GM19328 (cell line): Measurements from ENCODE around the gene VPS37C.

Source experiments
- ATAC-seq: cut with Tn5 transposase; IDR thresholded peaks from one replicate; pipeline ENCODE4 v1.9.1; 2021; ENCODE audit warnings: mild to moderate bottlenecking, moderate library complexity; ENCODE audit not compliant: unreplicated experiment

The VPS37C gene

DNA sequence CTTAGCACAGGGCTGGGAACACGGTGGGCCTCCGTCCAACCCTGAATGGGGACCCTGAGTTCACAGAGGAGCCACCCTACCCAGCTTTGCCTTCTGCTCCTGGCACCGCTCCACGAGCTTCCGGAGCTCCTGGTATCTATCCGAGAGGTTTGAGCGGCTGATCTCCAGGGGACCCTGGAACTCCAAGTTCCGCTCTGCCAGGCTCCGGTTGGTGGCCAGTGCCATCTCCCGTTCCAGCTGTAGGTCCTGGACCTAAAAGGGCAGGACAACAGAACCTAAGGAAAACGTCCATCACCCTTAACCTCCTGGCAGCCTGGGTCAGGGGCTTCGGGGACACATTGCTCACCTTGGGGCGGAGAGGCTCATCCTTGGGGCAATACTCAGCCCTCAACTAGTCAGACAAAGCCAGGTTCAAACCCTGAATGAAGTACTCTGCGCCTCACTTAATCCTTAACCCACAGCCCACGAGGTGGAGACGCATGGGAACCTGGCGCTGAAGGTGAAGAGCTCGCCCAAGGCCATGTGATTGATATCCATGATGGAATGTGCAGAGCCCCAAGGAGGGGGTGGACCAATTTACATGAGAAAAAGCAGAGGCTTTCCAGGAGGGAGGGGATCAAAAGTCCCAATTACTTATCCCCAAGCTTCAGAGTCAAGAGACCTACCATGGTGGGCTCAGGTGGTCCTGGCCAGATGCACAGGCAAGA is 27.1 kb downstream of the VPS37C start:
- no peak for ATAC-seq

DNA sequence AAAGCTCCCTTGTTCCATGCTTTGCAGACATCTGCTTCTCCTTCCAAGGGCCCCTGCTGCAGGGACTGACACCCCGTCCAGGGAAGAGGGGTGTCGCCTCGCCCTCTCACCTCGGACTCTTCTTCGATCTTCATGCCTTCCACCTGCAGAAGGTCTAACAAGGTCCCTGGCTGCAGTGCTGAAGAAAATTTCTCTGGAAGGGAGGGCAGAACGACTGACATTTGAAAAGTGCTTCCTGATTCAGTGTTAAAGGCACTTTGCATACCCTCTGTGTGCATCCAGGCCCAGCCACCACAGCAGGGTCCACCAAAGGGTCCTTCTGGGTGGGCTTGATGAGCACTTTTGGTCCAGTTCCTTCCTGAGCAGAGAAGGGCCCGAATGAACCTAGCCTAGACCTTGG is 28.1 kb downstream of the VPS37C start:
- no peak for ATAC-seq

DNA sequence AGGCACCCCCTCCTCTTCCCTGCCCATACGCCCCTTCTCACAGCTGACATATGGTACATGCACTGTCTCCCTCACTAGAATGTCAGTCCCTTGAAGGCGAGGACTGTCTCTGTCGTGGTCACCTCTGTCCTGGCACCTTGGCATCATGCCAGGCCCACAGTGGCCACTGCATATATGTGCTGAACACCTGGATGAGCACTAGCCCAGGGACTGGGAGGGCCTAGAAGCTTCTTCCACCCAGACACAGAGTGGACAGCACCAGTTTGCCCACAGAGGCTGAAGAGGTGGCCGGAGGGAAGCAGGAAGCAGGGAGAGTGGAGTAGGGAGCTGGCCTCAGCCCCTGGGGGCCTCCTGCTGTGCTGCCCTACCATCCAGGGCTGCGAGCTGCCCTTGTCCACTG is 28.6 kb downstream of the VPS37C start:
- no peak for ATAC-seq

DNA sequence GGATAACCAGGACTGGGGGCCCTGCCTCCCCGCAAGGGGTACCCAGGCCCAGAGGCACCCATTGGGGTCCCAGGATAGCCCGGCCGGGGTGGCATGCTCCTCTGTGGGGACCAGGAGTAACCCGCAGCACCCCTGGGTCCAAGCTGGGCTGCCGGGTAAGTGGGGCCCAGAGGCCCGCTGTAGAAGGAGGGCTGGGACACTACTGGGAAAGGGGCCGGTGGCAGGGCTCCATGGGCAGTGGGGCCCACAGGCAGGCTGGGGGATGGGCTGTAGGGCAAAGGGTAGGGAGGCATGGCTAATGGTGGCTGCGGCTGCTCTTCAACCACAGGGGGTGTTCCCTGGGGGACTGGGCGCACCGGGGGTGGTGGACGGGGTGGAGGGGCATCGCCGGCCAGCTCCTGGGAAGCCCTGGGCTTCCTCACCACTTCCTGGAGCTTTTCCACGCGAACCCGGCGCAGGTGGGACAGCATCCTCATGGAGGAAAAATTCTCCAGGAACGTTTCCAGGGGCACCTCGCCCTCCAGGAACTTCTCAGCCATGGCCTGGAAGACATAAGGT is 29.1 kb downstream of the VPS37C start:
- no peak for ATAC-seq

DNA sequence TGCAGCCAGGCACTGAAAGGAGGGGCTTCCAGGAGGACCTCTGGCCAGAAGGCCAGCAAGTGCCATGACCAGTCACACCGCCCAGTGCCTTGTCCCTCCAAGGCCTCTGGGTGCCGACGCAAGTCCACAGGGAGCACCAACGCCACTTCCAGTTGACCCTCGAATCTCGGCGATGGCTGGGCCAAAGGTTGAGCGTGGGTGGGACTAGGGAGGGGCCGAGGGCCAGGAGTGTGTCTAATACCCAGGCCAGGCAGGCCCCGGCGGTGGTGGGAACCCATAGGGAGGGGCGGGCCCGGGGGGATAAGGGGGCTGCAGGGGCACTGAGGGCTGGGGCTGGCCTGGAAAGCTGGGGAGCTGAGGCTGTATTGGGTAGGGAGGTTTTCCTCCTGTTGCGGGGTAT is 29.6 kb downstream of the VPS37C start:
- ATAC-seq: no peak

GRCh38 chr11:61131186-61131585 is 30.0 kb downstream of the VPS37C start:
- no peak for ATAC-seq

- peak; percentile 91 for ATAC-seq
Observed at GRCh38 chr11:61129639-61130523, 31.3 kb downstream of the VPS37C start.

GRCh38 chr11:61128947-61129638 is 32.1 kb downstream of the VPS37C start:
- ATAC-seq: no peak

DNA sequence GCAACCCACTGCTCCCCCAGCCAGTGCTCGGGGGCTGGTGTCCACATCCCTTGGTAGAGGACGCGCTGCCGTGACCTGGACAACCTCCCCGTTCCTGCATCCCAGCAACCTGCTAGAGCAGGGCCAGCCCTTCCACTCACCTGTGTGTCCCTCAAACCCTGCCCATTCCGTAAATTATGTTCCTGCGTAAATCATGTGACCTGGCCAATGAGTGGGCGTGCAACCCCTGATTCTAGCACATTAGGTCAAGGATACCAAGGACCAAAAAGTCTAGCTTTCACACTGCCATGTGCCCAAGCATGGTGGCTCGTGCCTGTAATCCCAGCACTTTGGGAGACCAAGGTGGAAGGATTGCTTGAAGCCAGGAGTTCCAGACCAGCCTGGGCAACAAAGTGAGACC is 33.2 kb downstream of the VPS37C start:
- no peak for ATAC-seq

DNA sequence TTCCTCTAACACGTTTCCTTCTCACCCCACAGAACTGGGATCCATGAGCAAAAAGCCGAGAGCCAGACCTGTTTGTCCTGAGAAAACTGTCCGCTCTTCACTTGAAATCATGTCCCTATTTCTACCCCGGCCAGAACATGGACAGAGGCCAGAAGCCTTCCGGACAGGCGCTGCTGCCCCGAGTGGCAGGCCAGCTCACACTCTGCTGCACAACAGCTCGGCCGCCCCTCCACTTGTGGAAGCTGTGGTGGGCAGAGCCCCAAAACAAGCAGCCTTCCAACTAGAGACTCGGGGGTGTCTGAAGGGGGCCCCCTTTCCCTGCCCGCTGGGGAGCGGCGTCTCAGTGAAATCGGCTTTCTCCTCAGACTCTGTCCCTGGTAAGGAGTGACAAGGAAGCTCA is 35.0 kb downstream of the VPS37C start:
- no peak for ATAC-seq

GRCh38 chr11:61125310-61125684 is 35.9 kb downstream of the VPS37C start:
- no peak for ATAC-seq

- ATAC-seq: no peak
Observed at GRCh38 chr11:61124574-61125309, 36.5 kb downstream of the VPS37C start.

GRCh38 chr11:61123775-61124571 is 37.3 kb downstream of the VPS37C start:
- ATAC-seq: no peak

DNA sequence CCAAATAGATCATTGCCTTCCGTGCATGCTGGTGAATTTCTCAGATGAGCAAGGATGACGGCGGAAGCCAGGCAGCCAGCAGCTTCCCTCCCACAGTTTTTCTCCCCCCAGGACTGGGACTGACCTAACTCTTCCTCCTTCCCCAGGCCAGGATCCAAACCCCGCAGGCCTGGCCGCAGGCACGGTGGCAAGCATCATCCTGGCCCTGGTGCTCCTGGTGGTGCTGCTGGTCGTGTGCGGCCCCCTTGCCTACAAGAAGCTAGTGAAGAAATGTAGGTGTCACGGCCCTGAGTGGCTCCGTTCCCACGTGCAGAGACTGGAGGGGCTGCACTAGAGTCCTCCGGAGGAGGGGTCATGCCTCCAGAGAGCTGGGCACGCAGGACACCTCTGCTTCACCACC is 38.5 kb downstream of the VPS37C start:
- ATAC-seq: no peak

DNA sequence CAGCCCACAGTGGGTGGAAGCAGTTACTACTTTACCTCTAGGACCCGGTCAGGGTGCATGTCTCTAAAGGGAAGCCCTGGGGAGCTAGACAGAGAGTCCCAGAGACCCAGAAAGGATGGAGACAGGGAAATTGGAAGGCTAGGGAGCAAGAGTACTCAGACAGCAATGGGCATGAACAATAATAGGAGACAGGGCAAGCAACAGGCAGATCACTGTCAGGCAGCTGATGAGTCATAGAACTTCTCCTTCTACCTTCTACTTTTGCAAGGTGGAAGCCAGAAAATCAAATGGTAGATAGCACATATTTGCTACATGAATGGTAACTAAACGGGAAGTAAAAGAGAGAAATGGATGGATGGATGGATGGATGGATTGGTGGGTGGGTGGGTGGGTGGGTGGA is 39.3 kb downstream of the VPS37C start:
- ATAC-seq: no peak

DNA sequence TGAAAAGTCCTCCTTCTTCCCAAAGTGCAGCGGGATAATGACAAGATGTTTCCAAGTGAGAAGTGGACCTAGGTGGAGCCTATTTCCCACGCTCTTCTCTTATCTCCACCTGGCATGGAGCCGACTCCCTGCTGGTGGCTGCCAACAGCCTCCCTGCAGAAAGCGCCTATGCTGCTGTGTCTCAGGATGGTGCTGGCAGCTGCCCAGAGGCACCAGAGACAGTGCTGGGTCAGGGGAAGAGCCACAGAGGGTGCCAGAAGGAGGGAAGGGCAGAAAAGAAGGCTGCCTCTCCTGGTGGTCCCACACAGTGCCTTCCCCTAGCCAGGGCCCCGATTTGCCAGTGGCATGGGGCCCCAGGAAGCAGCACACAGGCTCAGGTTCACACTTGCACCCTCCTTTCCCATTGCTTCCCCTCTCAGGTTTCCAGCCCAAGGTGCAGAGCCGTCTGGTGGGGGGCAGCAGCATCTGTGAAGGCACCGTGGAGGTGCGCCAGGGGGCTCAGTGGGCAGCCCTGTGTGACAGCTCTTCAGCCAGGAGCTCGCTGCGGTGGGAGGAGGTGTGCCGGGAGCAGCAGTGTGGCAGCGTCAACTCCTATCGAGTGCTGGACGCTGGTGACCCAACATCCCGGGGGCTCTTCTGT is 39.9 kb downstream of the VPS37C start:
- ATAC-seq: no peak

DNA sequence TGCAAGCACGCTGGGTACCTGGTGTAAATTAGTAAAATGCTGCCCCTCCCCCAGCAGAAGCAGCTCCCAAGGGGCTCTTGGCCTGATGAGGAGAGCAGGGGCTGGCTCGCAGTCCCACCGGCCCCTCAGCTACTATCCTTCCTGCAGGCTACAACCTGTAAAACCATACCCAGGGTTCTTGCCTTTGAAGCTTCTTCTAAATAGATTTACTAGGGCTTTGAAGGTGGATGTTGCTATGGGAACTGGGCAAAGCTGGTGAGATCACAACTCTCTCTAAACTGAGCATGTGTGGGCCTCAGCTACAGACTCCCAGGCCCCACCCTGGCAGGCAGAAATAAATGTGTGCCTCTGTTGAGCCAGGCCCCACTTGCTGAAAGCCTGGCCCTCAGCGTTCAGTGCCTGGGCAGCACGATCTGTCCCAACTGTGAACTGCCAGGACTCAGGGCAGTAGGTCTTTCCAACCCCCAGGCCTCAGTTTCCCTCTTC is 40.5 kb downstream of the VPS37C start:
- ATAC-seq: no peak

DNA sequence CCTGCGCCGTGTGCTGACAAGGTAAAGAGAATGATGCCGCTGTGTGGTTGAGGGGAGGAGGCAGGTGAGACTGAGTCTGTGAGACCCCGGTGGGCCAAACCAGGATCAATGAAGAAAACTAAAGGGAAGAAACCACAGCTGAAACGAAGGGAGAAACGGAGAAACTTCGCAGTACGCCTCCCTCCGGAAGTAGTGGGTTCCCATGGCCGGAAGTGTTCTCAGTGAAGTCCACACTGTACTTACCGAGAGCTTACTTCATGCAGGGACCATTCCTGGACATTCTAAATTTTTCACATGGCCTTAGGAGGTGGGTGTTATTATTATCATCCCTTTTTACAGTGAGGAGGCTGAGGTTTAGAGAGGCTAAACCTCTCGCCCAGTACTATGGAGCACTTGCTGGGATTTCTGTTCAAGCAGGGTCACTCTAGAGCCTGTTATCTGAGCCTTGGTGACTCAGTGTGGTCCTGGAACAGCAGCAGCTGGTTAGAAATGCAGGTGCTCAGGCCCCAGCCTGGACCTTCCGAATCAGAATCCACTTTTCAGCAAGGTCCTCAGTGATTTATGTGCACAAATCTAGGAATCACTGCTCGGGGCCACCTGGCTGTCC is 41.0 kb downstream of the VPS37C start:
- ATAC-seq: no peak

GRCh38 chr11:61119571-61119970 is 41.7 kb downstream of the VPS37C start:
- no peak for ATAC-seq
